HG03342 (cell line): ENCODE measurements around the gene BRD7.

Source experiments
- ATAC-seq: cut with Tn5 transposase; IDR thresholded peaks from one replicate; pipeline ENCODE4 v1.9.1; 2021; ENCODE audit warnings: mild to moderate bottlenecking, moderate library complexity; ENCODE audit not compliant: unreplicated experiment

The BRD7 gene

GRCh38 chr16:50324345-50324744, 44.4 kb downstream of the BRD7 start:
- ATAC-seq: no peak

- no peak for ATAC-seq
Observed at GRCh38 chr16:50323335-50324011, 45.3 kb downstream of the BRD7 start.

- ATAC-seq: no peak
Observed at GRCh38 chr16:50322333-50322732, 46.5 kb downstream of the BRD7 start.

- ATAC-seq: no peak
Observed at GRCh38 chr16:50320310-50320709, 48.5 kb downstream of the BRD7 start.

- no peak for ATAC-seq
Observed at GRCh38 chr16:50318796-50319578, 49.8 kb downstream of the BRD7 start.

GRCh38 chr16:50316848-50317630, 51.7 kb downstream of the BRD7 start:
- no peak for ATAC-seq

- ATAC-seq: no peak
Observed at GRCh38 chr16:50316102-50316847, 52.5 kb downstream of the BRD7 start.

GRCh38 chr16:50315346-50315997, 53.3 kb downstream of the BRD7 start:
- no peak for ATAC-seq

- ATAC-seq: no peak
Observed at GRCh38 chr16:50314665-50315064, 54.1 kb downstream of the BRD7 start.

GRCh38 chr16:50313596-50314478, 55.0 kb downstream of the BRD7 start:
- no peak for ATAC-seq

- ATAC-seq: no peak
Observed at GRCh38 chr16:50311891-50312501, 56.8 kb downstream of the BRD7 start.

GRCh38 chr16:50311134-50311528, 57.7 kb downstream of the BRD7 start:
- no peak for ATAC-seq

GRCh38 chr16:50310308-50311133, 58.3 kb downstream of the BRD7 start:
- no peak for ATAC-seq

- ATAC-seq: no peak
Observed at GRCh38 chr16:50309527-50310307, 59.1 kb downstream of the BRD7 start.

GRCh38 chr16:50309156-50309526, 59.6 kb downstream of the BRD7 start:
- ATAC-seq: no peak

GRCh38 chr16:50308237-50308965, 60.4 kb downstream of the BRD7 start:
- ATAC-seq: no peak

GRCh38 chr16:50306287-50306686, 62.5 kb downstream of the BRD7 start:
- ATAC-seq: no peak
